ENCODE measurements around the gene EDEM3. TPM values are rescaled to one million over a fixed set of nuclear protein-coding genes. Genes with fewer than 3 reads are reported as not detected.
"Not testable (repeated sequence)": the region's sequence is repeated elsewhere in the genome, so short reads cannot be mapped to it uniquely, and the experiment has no call there.

EDEM3 gene
- total RNA-seq, 3 donors from 2014 or later = 42.3 to 44.5 (median 43.2) TPM

- H3K36me3 ChIP-seq = no peaks in the 10 kb centered on the region
- intact Hi-C loops (cut with DNase I; ENCODE audit: low total_unique reads) = no loop called here
- TF ChIP-seq POLR2A (IDR thresholded peaks at IDR 0.05) (no peak), CTCF (IDR thresholded peaks at IDR 0.05) (no peak), POLR2AphosphoS5 (IDR thresholded peaks at IDR 0.05) (no peak)
These were observed 14.6 kb upstream of the EDEM3 start for GRCh38 chr1:184769241-184769640.

GRCh38 chr1:184768467-184768866 is 13.8 kb upstream of the EDEM3 start:
- Histone ChIP-seq H3K27ac (no peak overlapping the region), H3K27me3 (no peaks in the 10 kb centered on the region), H3K4me3 (no peak overlapping the region), H3K36me3 (no peaks in the 10 kb centered on the region), H3K9me3 (no peaks in the 10 kb centered on the region), H3K4me1 (no peaks in the 10 kb centered on the region)
- no peak for DNase-seq (ENCODE audit: low spot score in 2 of 2)
- intact Hi-C loops (cut with DNase I; ENCODE audit: low total_unique reads) = no loop called here
- TF ChIP-seq CTCF (IDR thresholded peaks at IDR 0.05) = no peak
- no peak for TF ChIP-seq POLR2A (IDR thresholded peaks at IDR 0.05)
- TF ChIP-seq POLR2AphosphoS5 (IDR thresholded peaks at IDR 0.05) = no peak

More at GRCh38 chr1:184769241-184769640, 14.6 kb upstream of the EDEM3 start:
- H3K4me3 ChIP-seq = no peak overlapping the region
- DNase-seq (ENCODE audit: low spot score in 2 of 2) = no peak
- no peaks in the 10 kb centered on the region for H3K4me1 ChIP-seq
- H3K27me3 ChIP-seq = no peaks in the 10 kb centered on the region
- no peaks in the 10 kb centered on the region for H3K9me3 ChIP-seq
- no peak overlapping the region for H3K27ac ChIP-seq

GRCh38 chr1:184767591-184767990 is 12.9 kb upstream of the EDEM3 start:
- no peaks in the 10 kb centered on the region for H3K27me3 ChIP-seq
- no peaks in the 10 kb centered on the region for H3K4me1 ChIP-seq
- H3K36me3 ChIP-seq = no peaks in the 10 kb centered on the region
- no peak for DNase-seq (ENCODE audit: low spot score in 2 of 2)
- H3K9me3 ChIP-seq = no peaks in the 10 kb centered on the region
- H3K27ac ChIP-seq = no peak overlapping the region
- intact Hi-C loops (cut with DNase I; ENCODE audit: low total_unique reads) = no loop called here
- no peak overlapping the region for H3K4me3 ChIP-seq
- TF ChIP-seq CTCF (IDR thresholded peaks at IDR 0.05) (no peak), POLR2AphosphoS5 (IDR thresholded peaks at IDR 0.05) (no peak), POLR2A (IDR thresholded peaks at IDR 0.05) (no peak)

GRCh38 chr1:184764483-184764882 is 9.8 kb upstream of the EDEM3 start:
- TF ChIP-seq CTCF (IDR thresholded peaks at IDR 0.05) = no peak
- TF ChIP-seq POLR2A (IDR thresholded peaks at IDR 0.05) = no peak
- TF ChIP-seq POLR2AphosphoS5 (IDR thresholded peaks at IDR 0.05) = no peak
- Histone ChIP-seq H3K4me1 (no peaks in the 10 kb centered on the region), H3K27ac (no peak overlapping the region), H3K4me3 (no peak overlapping the region), H3K27me3 (no peaks in the 10 kb centered on the region), H3K36me3 (no peaks in the 10 kb centered on the region), H3K9me3 (no peaks in the 10 kb centered on the region)
- DNase-seq (ENCODE audit: low spot score in 2 of 2) = no peak
- intact Hi-C loops (cut with DNase I; ENCODE audit: low total_unique reads) = no loop called here

- H3K36me3 ChIP-seq; H3K9me3 ChIP-seq; H3K4me1 ChIP-seq; H3K27me3 ChIP-seq; DNase-seq (ENCODE audit: low spot score in 2 of 2); H3K4me3 ChIP-seq; intact Hi-C loops (cut with DNase I; ENCODE audit: low total_unique reads); H3K27ac ChIP-seq: not testable (repeated sequence)
These were observed 8.9 kb upstream of the EDEM3 start for GRCh38 chr1:184763520-184763919.

GRCh38 chr1:184761969-184762485 is 7.4 kb upstream of the EDEM3 start:
- H3K4me3 ChIP-seq = no peak overlapping the region
- H3K27ac ChIP-seq = no peak overlapping the region
- no peaks in the 10 kb centered on the region for H3K4me1 ChIP-seq
- TF ChIP-seq CTCF (IDR thresholded peaks at IDR 0.05) = no peak
- TF ChIP-seq POLR2A (IDR thresholded peaks at IDR 0.05) = no peak
- TF ChIP-seq POLR2AphosphoS5 (IDR thresholded peaks at IDR 0.05) = no peak
- intact Hi-C loops (cut with DNase I; ENCODE audit: low total_unique reads) = no loop called here
- no peaks in the 10 kb centered on the region for H3K27me3 ChIP-seq
- no peaks in the 10 kb centered on the region for H3K36me3 ChIP-seq
- no peak for DNase-seq (ENCODE audit: low spot score in 2 of 2)
- H3K9me3 ChIP-seq = no peaks in the 10 kb centered on the region

Data from breast epithelium (tissue), 4 donors.